ENCODE measurements around the gene LHX3. TPM values are rescaled to one million over a fixed set of nuclear protein-coding genes. Genes with fewer than 3 reads are reported as not detected.

The LHX3 gene
- total and polyA plus RNA-seq, 2 of the 4 experiments (the other 2 are of a cell fraction): not detected

DNA sequence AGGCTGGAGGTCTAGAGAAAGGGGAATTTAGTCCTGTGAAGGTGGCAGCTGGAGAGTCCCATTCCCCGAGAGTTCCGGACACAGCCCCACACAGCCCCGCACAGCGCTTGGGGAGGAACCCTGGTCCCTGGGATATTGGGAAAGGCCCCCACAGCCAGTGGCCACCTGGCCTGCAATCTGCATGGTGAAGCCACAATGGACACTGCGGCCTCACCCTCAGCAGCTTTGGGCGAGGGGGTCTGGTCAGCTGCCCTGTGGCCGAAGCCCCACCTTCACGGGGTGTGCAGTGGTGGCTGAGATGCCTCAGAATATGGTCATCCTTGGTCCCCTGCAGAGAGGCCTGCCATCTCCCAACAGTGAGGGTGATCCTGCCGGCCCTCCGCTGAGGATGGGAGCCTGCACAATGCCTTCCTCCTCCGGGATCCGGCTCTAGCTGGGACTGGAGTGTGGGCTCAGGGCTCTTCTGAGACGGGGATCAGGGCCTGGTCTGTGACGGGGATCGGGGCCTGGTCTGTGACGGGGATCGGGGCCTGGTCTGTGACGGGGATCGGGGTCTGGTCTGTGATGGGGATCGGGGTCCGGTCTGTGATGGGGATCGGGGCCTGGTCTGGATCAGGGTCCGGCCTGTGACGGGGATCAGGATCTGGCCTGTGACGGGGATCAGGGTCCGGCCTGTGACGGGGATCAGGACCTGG lies 52.9 kb downstream of the LHX3 start:
- no peak overlapping the region for H3K4ac ChIP-seq (ENCODE audit: low read depth, low read length)
- no peak overlapping the region for H3K56ac ChIP-seq (ENCODE audit: extremely low read depth, insufficient read depth, low read length)
- no TSS peak for BruUV-seq (replicated peaks)
- CTCF ChIA-PET: no interaction called here
- POLR2A ChIA-PET (ENCODE audit: unreplicated experiment): no interaction called here
- DNase-seq (no peak), ATAC-seq (ENCODE audit: low read depth) (no peak)
- H4K91ac ChIP-seq (ENCODE audit: insufficient read depth, low read depth, low read length): no peak overlapping the region
- H3K27me3 ChIP-seq (ENCODE audit: control insufficient read depth, insufficient read depth, low read length): peaks cover 44% of the 10 kb centered on the region
- intact Hi-C loops (cut with micrococcal nuclease): no loop called here
- H3K36me3 ChIP-seq (ENCODE audit: control insufficient read depth, insufficient read depth, low read length): no peaks in the 10 kb centered on the region
- in situ Hi-C loops (cut with MboI; ENCODE audit: low sequenced_read_pairs): no loop called here
- no peak overlapping the region for H3K18ac ChIP-seq (ENCODE audit: low read depth, low read length)
- no peak overlapping the region for H3K23ac ChIP-seq (ENCODE audit: low read depth, low read length)
- H3K14ac ChIP-seq (replicated peaks; ENCODE audit: low read depth, low read length): no peak overlapping the region
- 0 out of 2 replicates have a peak, but pooled peaks cover 3% of the 10 kb centered on the region for H3K9me3 ChIP-seq (ENCODE audit: control insufficient read depth, insufficient read depth, low read length)
- no peak overlapping the region for H2AFZ ChIP-seq (replicated peaks; ENCODE audit: low read length, poor library complexity)
- no peak overlapping the region for H2BK20ac ChIP-seq (ENCODE audit: low read depth, low read length)
- H3K27ac ChIP-seq (ENCODE audit: insufficient read depth, low read length): no peak overlapping the region
- no peak overlapping the region for H2AK9ac ChIP-seq (replicated peaks; ENCODE audit: low read depth, low read length, poor library complexity)
- no peaks in the 10 kb centered on the region for H3K9me1 ChIP-seq (ENCODE audit: insufficient read depth, low read length)
- H4K20me1 ChIP-seq (ENCODE audit: insufficient read depth, low read length): no peaks in the 10 kb centered on the region
- dilution Hi-C loops (cut with HindIII; ENCODE audit: low sequenced_read_pairs, unreplicated experiment): no loop called here
- H2AK5ac ChIP-seq (ENCODE audit: low read depth, low read length): no peak overlapping the region
- H4K8ac ChIP-seq (ENCODE audit: low read depth in 2 of 2, low read length in 2 of 2): no peak overlapping the region
- no peak overlapping the region for H4K5ac ChIP-seq (ENCODE audit: low read depth, low read length)
- H3K79me1 ChIP-seq (ENCODE audit: low read depth in 1 of 2, low read length in 2 of 2): no peaks in the 10 kb centered on the region
- no peaks in the 10 kb centered on the region for H3K4me1 ChIP-seq (ENCODE audit: control insufficient read depth, insufficient read depth, low read length)
- no peak overlapping the region for H2BK5ac ChIP-seq (ENCODE audit: low read depth, low read length, poor library complexity, severe bottlenecking)
- no peak overlapping the region for H2BK15ac ChIP-seq (ENCODE audit: low read depth, low read length)
- no peak overlapping the region for H3K9ac ChIP-seq (ENCODE audit: low read depth, low read length)
- no peak overlapping the region for H3K4me2 ChIP-seq (ENCODE audit: low read depth, low read length)
- H2BK120ac ChIP-seq (ENCODE audit: low read depth, low read length): no peak overlapping the region
- TF ChIP-seq, protein P1, sequence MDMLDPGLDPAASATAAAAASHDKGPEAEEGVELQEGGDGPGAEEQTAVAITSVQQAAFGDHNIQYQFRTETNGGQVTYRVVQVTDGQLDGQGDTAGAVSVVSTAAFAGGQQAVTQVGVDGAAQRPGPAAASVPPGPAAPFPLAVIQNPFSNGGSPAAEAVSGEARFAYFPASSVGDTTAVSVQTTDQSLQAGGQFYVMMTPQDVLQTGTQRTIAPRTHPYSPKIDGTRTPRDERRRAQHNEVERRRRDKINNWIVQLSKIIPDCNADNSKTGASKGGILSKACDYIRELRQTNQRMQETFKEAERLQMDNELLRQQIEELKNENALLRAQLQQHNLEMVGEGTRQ (IDR thresholded peaks at IDR 0.05; ENCODE audit: low read depth, low read length): no peak
- TF ChIP-seq, protein P2, sequence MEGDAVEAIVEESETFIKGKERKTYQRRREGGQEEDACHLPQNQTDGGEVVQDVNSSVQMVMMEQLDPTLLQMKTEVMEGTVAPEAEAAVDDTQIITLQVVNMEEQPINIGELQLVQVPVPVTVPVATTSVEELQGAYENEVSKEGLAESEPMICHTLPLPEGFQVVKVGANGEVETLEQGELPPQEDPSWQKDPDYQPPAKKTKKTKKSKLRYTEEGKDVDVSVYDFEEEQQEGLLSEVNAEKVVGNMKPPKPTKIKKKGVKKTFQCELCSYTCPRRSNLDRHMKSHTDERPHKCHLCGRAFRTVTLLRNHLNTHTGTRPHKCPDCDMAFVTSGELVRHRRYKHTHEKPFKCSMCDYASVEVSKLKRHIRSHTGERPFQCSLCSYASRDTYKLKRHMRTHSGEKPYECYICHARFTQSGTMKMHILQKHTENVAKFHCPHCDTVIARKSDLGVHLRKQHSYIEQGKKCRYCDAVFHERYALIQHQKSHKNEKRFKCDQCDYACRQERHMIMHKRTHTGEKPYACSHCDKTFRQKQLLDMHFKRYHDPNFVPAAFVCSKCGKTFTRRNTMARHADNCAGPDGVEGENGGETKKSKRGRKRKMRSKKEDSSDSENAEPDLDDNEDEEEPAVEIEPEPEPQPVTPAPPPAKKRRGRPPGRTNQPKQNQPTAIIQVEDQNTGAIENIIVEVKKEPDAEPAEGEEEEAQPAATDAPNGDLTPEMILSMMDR (conservative IDR thresholded peaks at IDR 0.05; ENCODE audit: low read depth, low read length): no peak
- no peak for TF ChIP-seq MXI1 (IDR thresholded peaks at IDR 0.05; ENCODE audit: borderline replicate concordance, low read depth, low read length)
- no peak for TF ChIP-seq FOS (IDR thresholded peaks at IDR 0.05; ENCODE audit: low read depth, low read length)
- TF ChIP-seq RCOR1 (IDR thresholded peaks at IDR 0.05; ENCODE audit: insufficient replicate concordance, low read length): no peak
- TF ChIP-seq RAD21 (IDR thresholded peaks at IDR 0.05; ENCODE audit: low read length): no peak
- TF ChIP-seq POLR2A (IDR thresholded peaks at IDR 0.05; ENCODE audit: low read depth, low read length): no peak
- TF ChIP-seq CHD1 (IDR thresholded peaks at IDR 0.05; ENCODE audit: low read depth, low read length): no peak
- no peak overlapping the region for H3K4me3 ChIP-seq (ENCODE audit: insufficient read depth, low read depth, low read length)
- 80% methylated on average over 17 of the region's 27 CpGs; no CpG with 5 or more reads in 1 of the 2 experiments for WGBS, 2 experiments (ENCODE audit: extremely low coverage in 2 of 2, insufficient read length in 1 of 2)

Data from IMR-90 (cell line).